HepG2 (cell line): ENCODE data around the gene ANKRD12. TPM values are rescaled to one million over a fixed set of nuclear protein-coding genes. Genes with fewer than 3 reads are reported as not detected.
A peak's percentile ranks its signal among the peaks of the same experiment; 100 is the strongest.

Experiments used
- FOXA3 ChIP-seq: IDR thresholded peaks from 2 replicates; pipeline ENCODE4 v1.6.1; 2016; ENCODE audit warnings: missing genetic modification reagents, missing compliant biosample characterization
- NFIC ChIP-seq: IDR thresholded peaks from 2 replicates; pipeline ENCODE4 v1.6.1; 2012; ENCODE audit warnings: mild to moderate bottlenecking, low read length, inconsistent platforms
- NR2F6 ChIP-seq, 2 experiments: IDR thresholded peaks; 2 replicates each; pipeline ENCODE4 v1.6.1; 2016; ENCODE audit warnings: antibody characterized with exemption in 1 of 2, mild to moderate bottlenecking in 1 of 2
- PLRG1 ChIP-seq: fragments of 450-650 bp; conservative IDR thresholded peaks from 2 replicates; pipeline ENCODE4 v1.6.1; 2016
- STAG1 ChIP-seq: sonication (generic); formaldehyde crosslinking; IDR thresholded peaks from 2 replicates; pipeline ENCODE4 v1.4.0; 2020; ENCODE audit warnings: missing genetic modification reagents
- ZBTB1 ChIP-seq: sonication (generic); formaldehyde crosslinking; IDR thresholded peaks from 2 replicates; pipeline ENCODE4 v1.4.0; 2020; ENCODE audit warnings: missing genetic modification reagents, borderline replicate concordance
- ZNF143 ChIP-seq: sonication (generic); formaldehyde crosslinking; IDR thresholded peaks from 2 replicates; pipeline ENCODE4 v1.4.0; 2020; ENCODE audit warnings: missing genetic modification reagents
- polyA plus RNA-seq, 8 experiments: library from polyadenylated mRNA; depleted of rRNA in 3 of 8; stranded (reverse) in 7 of 8; unstranded in 1 of 8; fragments of >200 nt; fragmentation: Illumina TruSeq in 4 of 8; extraction: Trizol in 4 of 8; gene quantifications; 2 replicates each; pipeline versions ENCODE4 v1.2.1 to v1.2.3, GENCODE V29; 2011 to 2016; ENCODE audit warnings: low read depth in 4 of 8, missing spikeins in 1 of 8, mixed read lengths in 1 of 8; ENCODE audit not compliant: insufficient read depth in 1 of 8
- total RNA-seq, 5 experiments: library from RNA; depleted of rRNA; stranded (reverse); fragments of >200 nt; fragmentation: Illumina TruSeq; extraction: Trizol; gene quantifications; 2 replicates each; pipeline ENCODE4 v1.2.3, GENCODE V29; 2016; ENCODE audit warnings: low read depth in 1 of 5
- TF ChIP-seq, protein P1 (sequence below): IDR thresholded peaks from 2 replicates; pipeline ENCODE4 v1.6.1; 2016; ENCODE audit warnings: missing biosample characterization, missing genetic modification reagents, low read depth
- TF ChIP-seq, protein P2 (sequence below): sonication (generic); formaldehyde crosslinking; IDR thresholded peaks from 2 replicates; pipeline ENCODE4 v1.5.0; 2020; ENCODE audit warnings: mild to moderate bottlenecking, missing genetic modification reagents, moderate library complexity
- TF ChIP-seq, protein P3 (sequence below): sonication (generic); formaldehyde crosslinking; IDR thresholded peaks from 2 replicates; pipeline ENCODE4 v1.5.0; 2020; ENCODE audit warnings: missing genetic modification reagents
- TF ChIP-seq, protein P4 (sequence below): IDR thresholded peaks from 2 replicates; pipeline ENCODE4 v1.6.1; 2016; ENCODE audit warnings: low read depth

The ANKRD12 gene
- total and polyA plus RNA-seq, 2 of the 13 experiments (the other 11 are each of a cell fraction or from before 2014, with no cell fraction given): 6.0 to 23.2 TPM

DNA sequence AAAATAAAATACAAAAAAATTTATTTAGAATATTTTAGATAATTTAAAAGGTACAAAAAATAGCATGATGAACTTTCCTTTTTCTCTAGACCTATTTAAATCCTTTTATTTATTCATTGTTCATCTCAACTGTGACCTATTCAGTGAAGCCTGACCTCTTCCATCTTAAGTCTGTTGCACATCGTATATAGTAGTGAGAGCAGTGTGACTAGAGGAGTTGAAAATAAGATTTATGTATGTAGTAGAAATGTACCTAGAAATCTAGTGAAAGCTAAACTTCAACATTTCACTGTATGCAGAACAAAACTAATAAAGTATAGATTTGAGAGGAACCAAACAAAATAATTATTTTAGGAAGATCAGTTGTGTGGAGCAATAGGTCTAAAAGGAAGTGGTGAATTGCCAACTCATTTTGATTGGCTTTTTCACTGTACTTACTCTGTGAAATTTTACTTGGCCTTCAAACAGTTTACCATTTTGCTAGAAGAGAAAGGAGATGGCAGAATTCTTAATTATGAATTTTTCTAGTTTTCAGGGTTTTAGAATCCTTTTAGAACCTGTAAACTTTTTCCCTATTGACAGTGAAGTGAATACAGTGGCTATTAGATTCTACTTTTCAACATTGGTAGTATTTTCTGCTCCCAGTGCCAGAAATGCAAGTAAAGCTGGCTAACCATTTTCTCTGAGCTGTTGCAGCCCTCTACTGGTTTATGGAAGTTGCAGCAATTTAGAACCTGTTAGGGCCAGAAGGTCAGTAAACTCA, 11.0 kb downstream of the ANKRD12 start (continued):
- TF ChIP-seq FOXA3 (CRISPR knock-in tag) (peak; percentile 25; the same call in 1 of the 2 replicates), NR2F6 (IDR thresholded peaks at IDR 0.05) (peak; percentile 28; the same call in 1 of the 2 replicates), NR2F6 (CRISPR knock-in tag; IDR thresholded peaks at IDR 0.05) (peak; percentile 57; the same call in 1 of the 2 replicates), ZNF143 (CRISPR knock-in tag) (no peak), NFIC (no peak), STAG1 (CRISPR knock-in tag) (peak; percentile 86), PLRG1 (no peak), ZBTB1 (CRISPR knock-in tag) (no peak)
- TF ChIP-seq, protein P1, sequence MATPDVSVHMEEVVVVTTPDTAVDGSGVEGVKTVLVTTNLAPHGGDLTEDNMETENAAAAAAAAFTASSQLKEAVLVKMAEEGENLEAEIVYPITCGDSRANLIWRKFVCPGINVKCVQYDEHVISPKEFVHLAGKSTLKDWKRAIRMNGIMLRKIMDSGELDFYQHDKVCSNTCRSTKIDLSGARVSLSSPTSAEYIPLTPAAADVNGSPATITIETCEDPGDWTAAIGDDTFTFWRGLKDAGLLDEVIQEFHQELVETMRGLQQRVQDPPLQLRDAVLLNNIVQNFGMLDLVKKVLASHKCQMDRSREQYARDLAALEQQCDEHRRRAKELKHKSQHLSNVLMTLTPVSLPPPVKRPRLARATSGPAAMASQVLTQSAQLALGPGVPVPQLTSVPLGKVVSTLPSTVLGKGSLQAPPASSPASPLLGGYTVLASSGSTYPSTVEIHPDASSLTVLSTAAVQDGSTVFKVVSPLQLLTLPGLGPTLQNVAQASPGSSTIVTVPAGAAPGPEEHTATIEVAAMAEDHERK (CRISPR knock-in tag): no peak
- TF ChIP-seq, protein P2, sequence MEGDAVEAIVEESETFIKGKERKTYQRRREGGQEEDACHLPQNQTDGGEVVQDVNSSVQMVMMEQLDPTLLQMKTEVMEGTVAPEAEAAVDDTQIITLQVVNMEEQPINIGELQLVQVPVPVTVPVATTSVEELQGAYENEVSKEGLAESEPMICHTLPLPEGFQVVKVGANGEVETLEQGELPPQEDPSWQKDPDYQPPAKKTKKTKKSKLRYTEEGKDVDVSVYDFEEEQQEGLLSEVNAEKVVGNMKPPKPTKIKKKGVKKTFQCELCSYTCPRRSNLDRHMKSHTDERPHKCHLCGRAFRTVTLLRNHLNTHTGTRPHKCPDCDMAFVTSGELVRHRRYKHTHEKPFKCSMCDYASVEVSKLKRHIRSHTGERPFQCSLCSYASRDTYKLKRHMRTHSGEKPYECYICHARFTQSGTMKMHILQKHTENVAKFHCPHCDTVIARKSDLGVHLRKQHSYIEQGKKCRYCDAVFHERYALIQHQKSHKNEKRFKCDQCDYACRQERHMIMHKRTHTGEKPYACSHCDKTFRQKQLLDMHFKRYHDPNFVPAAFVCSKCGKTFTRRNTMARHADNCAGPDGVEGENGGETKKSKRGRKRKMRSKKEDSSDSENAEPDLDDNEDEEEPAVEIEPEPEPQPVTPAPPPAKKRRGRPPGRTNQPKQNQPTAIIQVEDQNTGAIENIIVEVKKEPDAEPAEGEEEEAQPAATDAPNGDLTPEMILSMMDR (CRISPR knock-in tag): peak; percentile 79
- TF ChIP-seq, protein P3, sequence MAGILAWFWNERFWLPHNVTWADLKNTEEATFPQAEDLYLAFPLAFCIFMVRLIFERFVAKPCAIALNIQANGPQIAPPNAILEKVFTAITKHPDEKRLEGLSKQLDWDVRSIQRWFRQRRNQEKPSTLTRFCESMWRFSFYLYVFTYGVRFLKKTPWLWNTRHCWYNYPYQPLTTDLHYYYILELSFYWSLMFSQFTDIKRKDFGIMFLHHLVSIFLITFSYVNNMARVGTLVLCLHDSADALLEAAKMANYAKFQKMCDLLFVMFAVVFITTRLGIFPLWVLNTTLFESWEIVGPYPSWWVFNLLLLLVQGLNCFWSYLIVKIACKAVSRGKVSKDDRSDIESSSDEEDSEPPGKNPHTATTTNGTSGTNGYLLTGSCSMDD (CRISPR knock-in tag): no peak
- TF ChIP-seq, protein P4, sequence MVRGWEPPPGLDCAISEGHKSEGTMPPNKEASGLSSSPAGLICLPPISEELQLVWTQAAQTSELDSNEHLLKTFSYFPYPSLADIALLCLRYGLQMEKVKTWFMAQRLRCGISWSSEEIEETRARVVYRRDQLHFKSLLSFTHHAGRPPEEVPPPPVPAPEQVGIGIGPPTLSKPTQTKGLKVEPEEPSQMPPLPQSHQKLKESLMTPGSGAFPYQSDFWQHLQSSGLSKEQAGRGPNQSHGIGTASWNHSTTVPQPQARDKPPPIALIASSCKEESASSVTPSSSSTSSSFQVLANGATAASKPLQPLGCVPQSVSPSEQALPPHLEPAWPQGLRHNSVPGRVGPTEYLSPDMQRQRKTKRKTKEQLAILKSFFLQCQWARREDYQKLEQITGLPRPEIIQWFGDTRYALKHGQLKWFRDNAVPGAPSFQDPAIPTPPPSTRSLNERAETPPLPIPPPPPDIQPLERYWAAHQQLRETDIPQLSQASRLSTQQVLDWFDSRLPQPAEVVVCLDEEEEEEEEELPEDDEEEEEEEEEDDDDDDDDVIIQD (CRISPR knock-in tag): 0 out of 2 replicates have a peak, but pooled peaks have one; percentile 23
